K562 (cell line): Measurements from ENCODE around the gene CHRDL1. TPM values are rescaled to one million over a fixed set of nuclear protein-coding genes. Genes with fewer than 3 reads are reported as not detected.

Experiments
- ATAC-seq: fragments of 200-7000 bp; cut with Tn5 transposase; 3 replicates; pipeline ENCODE4 v1.9.1; 2020; ENCODE audit warnings: moderate library complexity
- BruUV-seq: library from RNA; stranded (reverse); fragments of 400-500 nt; replicated peaks from 2 replicates; lab custom pipeline; 2021; lab: Mats Ljungman, UMichigan
- CTCF ChIA-PET: fragments of 300-600 bp; formaldehyde crosslinking; extraction: SDS; loops from one replicate; lab custom pipeline; 2021; ENCODE audit warnings: low intra/inter-chr PET ratio; lab: Yijun Ruan, JAX
- POLR2A ChIA-PET: fragments of 300-600, 350-650 bp; sonication (Branson Sonifier 250); formaldehyde crosslinking; extraction: SDS; loops from one replicate; lab custom pipeline; 2021; ENCODE audit warnings: antibody characterized with exemption, inconsistent platforms; lab: Yijun Ruan, JAX
- DNase-seq, 4 experiments: peaks; one replicate each; pipeline versions ENCODE4 v3.0.0 to v3.0.0-alpha.2; 2011 to 2018; ENCODE audit warnings: low spot score in 3 of 4, mixed read lengths in 3 of 4; ENCODE audit errors: extremely low read depth in 1 of 4
- FAIRE-seq: peaks from 2 replicates; lab custom pipeline; 2011; peaks lifted over from hg19 to GRCh38; lab: Jason Lieb, UNC
- H2AFZ ChIP-seq: 2 replicates; pipeline ENCODE4 v1.6.0; 2011; ENCODE audit warnings: low read depth, low read length, control low read depth, inconsistent platforms
- H3K27ac ChIP-seq: fragments of 200-600 bp; 3 replicates; pipeline ENCODE4 v1.8.0; 2011; ENCODE audit warnings: low read depth, mild to moderate bottlenecking, control low read depth, inconsistent platforms, low read length, moderate library complexity, mixed read lengths; ENCODE audit errors: extremely low read depth
- H3K27me3 ChIP-seq, 2 experiments: fragments of 300-600 bp in 1 of 2; 2 replicates in 1 of 2; 3 replicates in 1 of 2; pipeline versions ENCODE4 v1.6.0 to v1.8.0; 2011; ENCODE audit warnings: inconsistent platforms in 2 of 2, low read length in 2 of 2, mild to moderate bottlenecking in 1 of 2, mixed read lengths in 1 of 2, moderate library complexity in 1 of 2; ENCODE audit not compliant: control insufficient read depth in 2 of 2, insufficient read depth in 2 of 2
- H3K36me3 ChIP-seq: fragments of 300-600 bp; 3 replicates; pipeline ENCODE4 v1.8.0; 2011; ENCODE audit warnings: mild to moderate bottlenecking, low read length, inconsistent platforms; ENCODE audit not compliant: control insufficient read depth, insufficient read depth
- H3K4me1 ChIP-seq, 2 experiments: fragments of 200-600 bp in 1 of 2; replicated peaks in 1 of 2; 2 replicates in 1 of 2; 3 replicates in 1 of 2; pipeline versions ENCODE4 v1.5.1 to v1.8.0; 2011; ENCODE audit warnings: inconsistent platforms in 2 of 2, low read length in 2 of 2, mild to moderate bottlenecking in 1 of 2, mixed read lengths in 1 of 2, moderate library complexity in 1 of 2; ENCODE audit not compliant: control insufficient read depth in 2 of 2, insufficient read depth in 2 of 2
- H3K4me2 ChIP-seq: 2 replicates; pipeline ENCODE4 v1.6.1; 2011; ENCODE audit warnings: low read length, control low read depth, inconsistent platforms, mixed read lengths; ENCODE audit not compliant: insufficient read depth
- H3K4me3 ChIP-seq: fragments of 200-600 bp; sonication (generic), shearing (Covaris generic); 2 replicates; pipeline ENCODE4 v1.5.1; 2016; ENCODE audit warnings: control low read depth, inconsistent platforms
- H3K79me2 ChIP-seq: fragments of 200-600 bp; 3 replicates; pipeline ENCODE4 v1.8.0; 2011; ENCODE audit warnings: low read length, inconsistent platforms; ENCODE audit not compliant: control insufficient read depth, insufficient read depth
- H3K9ac ChIP-seq, 2 experiments: 2 replicates each; pipeline versions ENCODE4 v1.6.0 to v1.6.1; 2011; ENCODE audit warnings: low read depth in 2 of 2, low read length in 2 of 2, control low read depth in 1 of 2, inconsistent platforms in 1 of 2, mild to moderate bottlenecking in 1 of 2, mixed read lengths in 1 of 2; ENCODE audit not compliant: insufficient read depth in 1 of 2
- H3K9me1 ChIP-seq: one replicate; pipeline ENCODE4 v1.6.0; 2011; ENCODE audit warnings: inconsistent platforms, mild to moderate bottlenecking, low read length, moderate library complexity; ENCODE audit not compliant: control insufficient read depth, insufficient read depth
- H3K9me3 ChIP-seq: replicated peaks from 2 replicates; pipeline ENCODE4 v1.5.1; 2011; ENCODE audit warnings: low read depth, low read length, inconsistent platforms; ENCODE audit not compliant: control insufficient read depth, insufficient read depth
- H4K20me1 ChIP-seq: replicated peaks from 2 replicates; pipeline ENCODE4 v1.6.1; 2011; ENCODE audit warnings: low read length, inconsistent platforms, mixed read lengths; ENCODE audit not compliant: control insufficient read depth, insufficient read depth
- BRD4 ChIP-seq: fragments of 200-600 bp; sonication (generic); IDR thresholded peaks from 2 replicates; pipeline ENCODE4 v1.6.1; 2017; ENCODE audit warnings: inconsistent platforms
- EGR1 ChIP-seq: fragments of 450-650 bp; conservative IDR thresholded peaks from 2 replicates; pipeline ENCODE4 v1.6.1; 2017; ENCODE audit warnings: mild to moderate bottlenecking
- KLF6 ChIP-seq: fragments of 250-450 bp; sonication (Bioruptor Pico); IDR thresholded peaks from 2 replicates; pipeline ENCODE4 v1.4.0; 2020; ENCODE audit warnings: mild to moderate bottlenecking, moderate library complexity, borderline replicate concordance
- SRSF1 ChIP-seq: fragments of 200-400 bp; formaldehyde crosslinking; IDR thresholded peaks from 2 replicates; pipeline ENCODE4 v1.6.1; 2017; ENCODE audit warnings: mild to moderate bottlenecking, low read depth, low read length, moderate library complexity
- VEZF1 ChIP-seq: fragments of 200-800 bp; sonication (Bioruptor generic); IDR thresholded peaks from 2 replicates; pipeline ENCODE4 v1.6.1; 2017; ENCODE audit warnings: missing genetic modification characterization, missing compliant biosample characterization
- ZHX1 ChIP-seq: fragments of 150-350 bp; conservative IDR thresholded peaks from 2 replicates; pipeline ENCODE4 v1.6.1; 2014; ENCODE audit warnings: low read length
- WGBS: fragments of 100-300 bp; shearing (Covaris generic); methylation state at CpG from one replicate; pipeline ENCODE4 v1.1.6; 2016; ENCODE audit warnings: low coverage, mixed read lengths; ENCODE audit not compliant: insufficient coverage; ENCODE audit errors: missing lambda C conversion rate; 5-methylcytosine and 5-hydroxymethylcytosine counted together
- in situ Hi-C: fragments of 300-500 bp; cut with MboI; formaldehyde crosslinking; loops from 4 replicates; pipeline ENCODE4 v1.15.0; 2018; ENCODE audit warnings: inconsistent platforms, mixed read lengths
- intact Hi-C: fragments of 100-400 bp; cut with micrococcal nuclease; formaldehyde crosslinking; loops from 2 replicates; pipeline ENCODE4 v1.14.2; 2022
- polyA plus RNA-seq, 8 experiments: library from polyadenylated mRNA; depleted of rRNA in 4 of 8; stranded (reverse) in 5 of 8; unstranded in 3 of 8; fragments of >200 nt; fragmentation: Nextera tagmentation in 2 of 8; fragmentation: Illumina TruSeq in 1 of 8; extraction: Ambion mirVana in 2 of 8; extraction: Trizol in 1 of 8; gene quantifications; 2 replicates each; pipeline versions ENCODE4 v1.2.1 to v1.2.3, GENCODE V29; 2011 to 2014; ENCODE audit warnings: inconsistent platforms in 1 of 8, missing spikeins in 1 of 8
- total RNA-seq, 7 experiments: library from RNA; depleted of rRNA in 6 of 7; stranded (reverse); fragments of >200 nt in 6 of 7; fragmentation: Illumina TruSeq in 2 of 7; extraction: Trizol in 2 of 7; gene quantifications; 2 replicates each; pipeline versions ENCODE4 v1.2.1 to v1.2.3, GENCODE V29; 2011 to 2021; ENCODE audit warnings: low replicate concordance in 1 of 7

The CHRDL1 gene
- total and polyA plus RNA-seq, 9 of the 15 experiments (the other 6 are each of a cell fraction or from before 2014, with no cell fraction given) = not detected

GRCh38 chrX:110734894-110735541 lies 60.6 kb downstream of the CHRDL1 start (continued):
- no peak for TF ChIP-seq VEZF1 (CRISPR knock-in tag)

- BruUV-seq = no TSS peak
- Histone ChIP-seq H3K79me2 (no peaks in the 10 kb centered on the region), H3K27me3 (no peaks in the 10 kb centered on the region), H4K20me1 (no peaks in the 10 kb centered on the region), H3K27ac (no peak overlapping the region), H3K4me2 (no peak overlapping the region), H3K9me1 (no peaks in the 10 kb centered on the region), H2AFZ (no peak overlapping the region), H3K4me3 (no peak overlapping the region), H3K4me1 (no peaks in the 10 kb centered on the region), H3K9ac (no peak overlapping the region), H3K36me3 (no peaks in the 10 kb centered on the region), H3K9me3 (no peaks in the 10 kb centered on the region)
- intact Hi-C loops (no loop called here), in situ Hi-C loops (no loop called here)
- CTCF ChIA-PET = no interaction called here
- DNase-seq (no peak), ATAC-seq (no peak), FAIRE-seq (no peak)
- TF ChIP-seq ZHX1 (no peak), EGR1 (no peak), BRD4 (no peak), SRSF1 (no peak), KLF6 (no peak)
- POLR2A ChIA-PET = no interaction called here
- 0% methylated on average over 1 of the region's 1 CpG for WGBS
Measured at GRCh38 chrX:110734271-110734670, 61.3 kb downstream of the CHRDL1 start.
